ENCODE results near the gene ATXN1. TPM values are rescaled to one million over a fixed set of nuclear protein-coding genes. Genes with fewer than 3 reads are reported as not detected.

ATXN1 gene
- total RNA-seq, 1 experiment from 2014 or later = 27.0 TPM

DNA sequence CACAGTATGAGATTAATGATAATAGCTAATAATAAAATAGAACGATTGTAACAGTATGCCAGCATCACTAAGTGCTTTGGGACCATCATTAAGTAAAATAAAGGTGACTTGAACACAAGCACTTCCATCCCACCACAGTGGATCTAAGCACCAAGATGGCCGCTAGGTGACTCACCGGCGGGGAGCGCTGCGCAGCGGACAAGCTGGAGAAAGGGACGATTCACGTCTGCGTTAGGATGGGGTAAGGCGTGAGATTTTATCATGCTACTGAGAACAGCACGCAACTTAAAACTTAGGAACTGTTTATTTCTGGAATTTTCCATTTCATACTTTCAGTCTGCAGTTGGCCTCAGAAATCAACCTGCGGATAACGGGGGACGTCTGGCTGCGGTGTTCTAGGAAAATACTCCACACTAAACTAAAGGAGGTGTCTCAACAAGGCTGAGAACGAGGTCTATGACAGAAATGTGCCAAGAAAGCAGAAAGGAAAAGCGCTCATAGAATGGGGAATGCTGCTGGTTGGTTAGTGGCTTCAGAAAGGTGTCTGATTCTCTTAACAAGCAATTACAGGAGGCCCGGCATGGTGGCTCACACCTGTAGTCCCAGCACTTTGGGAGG is 408.3 kb downstream of the ATXN1 start:
- Histone ChIP-seq H4K20me1 (ENCODE audit: low read length) (no peaks in the 10 kb centered on the region), H3K27me3 (ENCODE audit: low read length) (no peaks in the 10 kb centered on the region), H3K4me2 (ENCODE audit: low read length) (no peak overlapping the region), H3K4me3 (ENCODE audit: low read length) (no peak overlapping the region), H3F3A (ENCODE audit: low read length, unreplicated experiment) (no peaks in the 10 kb centered on the region), H3K79me2 (ENCODE audit: low read length) (no peaks in the 10 kb centered on the region), H2AFZ (ENCODE audit: low read length) (no peak overlapping the region), H3K9me2 (replicated peaks; ENCODE audit: low read length) (no peaks in the 10 kb centered on the region), H3K27ac (ENCODE audit: low read length) (no peak overlapping the region), H3K36me3 (ENCODE audit: low read depth, low read length) (no peaks in the 10 kb centered on the region), H3K9ac (ENCODE audit: low read length) (no peak overlapping the region), H3K9me3 (ENCODE audit: low read length) (no peaks in the 10 kb centered on the region), H3K4me1 (ENCODE audit: insufficient read depth, low read length) (peaks cover 21% of the 10 kb centered on the region)
- ATAC-seq (no peak), DNase-seq (no peak)
- no TSS peak for BruUV-seq (replicated peaks)
- intact Hi-C loops (cut with micrococcal nuclease) = no loop called here
- CTCF ChIA-PET = no interaction called here
- POLR2A ChIA-PET (ENCODE audit: unreplicated experiment) = no interaction called here
- TF ChIP-seq EZH2phosphoT487 (IDR thresholded peaks at IDR 0.05; ENCODE audit: borderline replicate concordance, low read length) = no peak
- TF ChIP-seq, protein P1, sequence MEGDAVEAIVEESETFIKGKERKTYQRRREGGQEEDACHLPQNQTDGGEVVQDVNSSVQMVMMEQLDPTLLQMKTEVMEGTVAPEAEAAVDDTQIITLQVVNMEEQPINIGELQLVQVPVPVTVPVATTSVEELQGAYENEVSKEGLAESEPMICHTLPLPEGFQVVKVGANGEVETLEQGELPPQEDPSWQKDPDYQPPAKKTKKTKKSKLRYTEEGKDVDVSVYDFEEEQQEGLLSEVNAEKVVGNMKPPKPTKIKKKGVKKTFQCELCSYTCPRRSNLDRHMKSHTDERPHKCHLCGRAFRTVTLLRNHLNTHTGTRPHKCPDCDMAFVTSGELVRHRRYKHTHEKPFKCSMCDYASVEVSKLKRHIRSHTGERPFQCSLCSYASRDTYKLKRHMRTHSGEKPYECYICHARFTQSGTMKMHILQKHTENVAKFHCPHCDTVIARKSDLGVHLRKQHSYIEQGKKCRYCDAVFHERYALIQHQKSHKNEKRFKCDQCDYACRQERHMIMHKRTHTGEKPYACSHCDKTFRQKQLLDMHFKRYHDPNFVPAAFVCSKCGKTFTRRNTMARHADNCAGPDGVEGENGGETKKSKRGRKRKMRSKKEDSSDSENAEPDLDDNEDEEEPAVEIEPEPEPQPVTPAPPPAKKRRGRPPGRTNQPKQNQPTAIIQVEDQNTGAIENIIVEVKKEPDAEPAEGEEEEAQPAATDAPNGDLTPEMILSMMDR (conservative IDR thresholded peaks at IDR 0.05; ENCODE audit: low read depth, low read length) = no peak
- no peak for TF ChIP-seq EZH2 (IDR thresholded peaks at IDR 0.05; ENCODE audit: low read length, unreplicated experiment)

DNA sequence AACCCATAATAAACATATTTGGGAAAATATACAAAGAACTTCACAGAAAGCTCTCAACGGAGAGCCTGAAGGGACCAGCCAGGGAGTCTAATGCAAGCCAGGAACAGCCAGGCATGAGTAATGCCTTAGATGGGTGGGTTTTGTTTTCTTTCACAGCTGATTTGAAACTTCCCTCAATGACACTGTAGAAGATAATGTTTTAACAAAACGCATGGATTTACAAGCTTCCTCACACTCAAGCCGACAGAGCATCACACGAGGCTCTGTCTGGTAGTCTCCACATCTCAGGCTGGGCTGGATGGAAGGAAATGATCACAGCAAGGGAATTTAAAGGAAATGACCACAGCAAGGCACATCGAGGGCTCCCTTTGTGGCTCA is 409.0 kb downstream of the ATXN1 start:
- Histone ChIP-seq H3K4me3 (ENCODE audit: low read length) (no peak overlapping the region), H3K27ac (ENCODE audit: low read length) (no peak overlapping the region), H3K9me3 (ENCODE audit: low read length) (no peaks in the 10 kb centered on the region), H2AFZ (ENCODE audit: low read length) (no peak overlapping the region), H3K9ac (ENCODE audit: low read length) (no peak overlapping the region), H4K20me1 (ENCODE audit: low read length) (no peaks in the 10 kb centered on the region), H3K9me2 (replicated peaks; ENCODE audit: low read length) (no peaks in the 10 kb centered on the region), H3K4me1 (ENCODE audit: insufficient read depth, low read length) (peaks cover 21% of the 10 kb centered on the region), H3K79me2 (ENCODE audit: low read length) (no peaks in the 10 kb centered on the region), H3F3A (ENCODE audit: low read length, unreplicated experiment) (no peaks in the 10 kb centered on the region), H3K27me3 (ENCODE audit: low read length) (no peaks in the 10 kb centered on the region), H3K4me2 (ENCODE audit: low read length) (no peak overlapping the region), H3K36me3 (ENCODE audit: low read depth, low read length) (no peaks in the 10 kb centered on the region)
- BruUV-seq (replicated peaks) = no TSS peak
- TF ChIP-seq, protein P1 (conservative IDR thresholded peaks at IDR 0.05; ENCODE audit: low read depth, low read length) = no peak
- TF ChIP-seq EZH2 (IDR thresholded peaks at IDR 0.05; ENCODE audit: low read length, unreplicated experiment) = no peak
- POLR2A ChIA-PET (ENCODE audit: unreplicated experiment) = no interaction called here
- intact Hi-C loops (cut with micrococcal nuclease) = no loop called here
- ATAC-seq (no peak), DNase-seq (no peak)
- CTCF ChIA-PET = no interaction called here

DNA sequence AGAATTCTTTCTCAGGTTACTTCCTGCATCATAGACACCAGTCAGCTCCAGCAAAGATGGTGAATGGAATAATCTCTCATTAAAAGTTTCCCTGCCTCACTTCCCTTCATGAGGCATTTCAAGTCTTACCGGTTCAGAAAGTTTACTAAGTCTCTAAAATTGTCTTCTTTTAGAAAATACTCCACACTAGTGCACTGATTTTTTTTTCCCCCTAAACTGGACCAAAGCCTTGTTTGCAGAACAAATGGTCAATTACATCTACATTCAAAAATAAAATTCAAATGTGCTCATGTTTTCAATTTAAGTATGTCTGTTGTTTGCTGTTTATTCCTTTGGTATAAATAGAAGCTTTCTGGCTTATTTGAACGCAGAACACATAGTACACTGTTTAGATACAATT is 411.7 kb downstream of the ATXN1 start:
- no peak overlapping the region for H3K27ac ChIP-seq (ENCODE audit: low read length)
- no peak for TF ChIP-seq EZH2 (IDR thresholded peaks at IDR 0.05; ENCODE audit: low read length, unreplicated experiment)
- no peak for TF ChIP-seq EZH2phosphoT487 (IDR thresholded peaks at IDR 0.05; ENCODE audit: borderline replicate concordance, low read length)
- TF ChIP-seq, protein P1 (conservative IDR thresholded peaks at IDR 0.05; ENCODE audit: low read depth, low read length) = no peak
- H3K9me3 ChIP-seq (ENCODE audit: low read length) = no peaks in the 10 kb centered on the region
- no TSS peak for BruUV-seq (replicated peaks)
- H3K4me3 ChIP-seq (ENCODE audit: low read length) = no peak overlapping the region
- no peak overlapping the region for H3K4me2 ChIP-seq (ENCODE audit: low read length)
- H3F3A ChIP-seq (ENCODE audit: low read length, unreplicated experiment) = no peaks in the 10 kb centered on the region
- no peaks in the 10 kb centered on the region for H3K79me2 ChIP-seq (ENCODE audit: low read length)
- H2AFZ ChIP-seq (ENCODE audit: low read length) = no peak overlapping the region
- POLR2A ChIA-PET (ENCODE audit: unreplicated experiment) = no interaction called here
- DNase-seq (no peak), ATAC-seq (no peak)
- intact Hi-C loops (cut with micrococcal nuclease) = no loop called here
- no peaks in the 10 kb centered on the region for H3K27me3 ChIP-seq (ENCODE audit: low read length)
- H3K36me3 ChIP-seq (ENCODE audit: low read depth, low read length) = no peaks in the 10 kb centered on the region
- peaks cover 15% of the 10 kb centered on the region for H3K4me1 ChIP-seq (ENCODE audit: insufficient read depth, low read length)
- no peaks in the 10 kb centered on the region for H3K9me2 ChIP-seq (replicated peaks; ENCODE audit: low read length)
- CTCF ChIA-PET = interaction anchor here (0.6 kb wide), 1 partner anchor 1675 kb away, joined by 7 read pairs; no protein-coding TSS in a partner anchor
- H3K9ac ChIP-seq (ENCODE audit: low read length) = no peak overlapping the region
- no peaks in the 10 kb centered on the region for H4K20me1 ChIP-seq (ENCODE audit: low read length)

Data from PC-3 (cell line).